Activated T-helper 9 cell treated with anti-CD3 and anti-CD28 coated beads, Interleukin-2, amount 50 U/mL, for 16 hours (primary cell): ENCODE data around the gene MAPK11.

Experiments used
- DNase-seq: peaks from one replicate; pipeline ENCODE4 v3.0.0-alpha.2; 2020; ENCODE audit warnings: low read depth

Gene MAPK11

DNA sequence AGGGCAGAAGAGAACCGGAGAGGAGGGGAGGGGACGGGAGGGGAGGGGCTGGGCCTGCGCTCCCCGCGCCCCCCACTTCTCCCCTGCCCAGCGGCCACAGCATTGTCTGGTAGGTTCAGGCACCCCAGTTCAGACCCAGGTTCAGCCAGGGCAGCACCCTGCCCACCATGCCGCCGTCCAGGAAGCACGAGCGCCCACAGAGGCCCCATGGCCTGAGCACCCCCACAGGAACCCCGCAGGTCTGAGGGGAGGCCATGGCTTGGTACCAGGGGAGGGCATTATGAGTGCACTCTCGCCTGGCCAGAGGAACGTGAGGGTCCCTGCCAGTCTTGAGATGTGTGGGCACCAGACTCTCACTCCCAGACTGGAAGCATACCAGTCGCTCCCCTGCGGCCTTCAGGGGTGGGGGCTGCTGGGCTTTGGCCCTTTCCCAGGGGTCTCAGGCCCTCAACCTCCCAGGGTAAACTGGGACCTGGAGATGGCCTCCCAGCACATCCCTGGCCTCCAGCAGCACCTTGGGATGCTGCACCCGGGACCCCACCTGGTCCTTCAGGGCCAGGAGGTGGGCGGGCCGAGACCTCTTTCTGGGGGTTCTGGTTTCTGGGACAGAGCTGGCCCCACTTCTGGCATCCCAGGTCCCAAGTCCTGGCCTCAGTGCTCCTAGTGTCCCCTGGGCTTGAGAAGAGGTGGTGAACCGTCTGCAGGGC lies 37.9 kb upstream of the MAPK11 start:
- DNase-seq: no peak

DNA sequence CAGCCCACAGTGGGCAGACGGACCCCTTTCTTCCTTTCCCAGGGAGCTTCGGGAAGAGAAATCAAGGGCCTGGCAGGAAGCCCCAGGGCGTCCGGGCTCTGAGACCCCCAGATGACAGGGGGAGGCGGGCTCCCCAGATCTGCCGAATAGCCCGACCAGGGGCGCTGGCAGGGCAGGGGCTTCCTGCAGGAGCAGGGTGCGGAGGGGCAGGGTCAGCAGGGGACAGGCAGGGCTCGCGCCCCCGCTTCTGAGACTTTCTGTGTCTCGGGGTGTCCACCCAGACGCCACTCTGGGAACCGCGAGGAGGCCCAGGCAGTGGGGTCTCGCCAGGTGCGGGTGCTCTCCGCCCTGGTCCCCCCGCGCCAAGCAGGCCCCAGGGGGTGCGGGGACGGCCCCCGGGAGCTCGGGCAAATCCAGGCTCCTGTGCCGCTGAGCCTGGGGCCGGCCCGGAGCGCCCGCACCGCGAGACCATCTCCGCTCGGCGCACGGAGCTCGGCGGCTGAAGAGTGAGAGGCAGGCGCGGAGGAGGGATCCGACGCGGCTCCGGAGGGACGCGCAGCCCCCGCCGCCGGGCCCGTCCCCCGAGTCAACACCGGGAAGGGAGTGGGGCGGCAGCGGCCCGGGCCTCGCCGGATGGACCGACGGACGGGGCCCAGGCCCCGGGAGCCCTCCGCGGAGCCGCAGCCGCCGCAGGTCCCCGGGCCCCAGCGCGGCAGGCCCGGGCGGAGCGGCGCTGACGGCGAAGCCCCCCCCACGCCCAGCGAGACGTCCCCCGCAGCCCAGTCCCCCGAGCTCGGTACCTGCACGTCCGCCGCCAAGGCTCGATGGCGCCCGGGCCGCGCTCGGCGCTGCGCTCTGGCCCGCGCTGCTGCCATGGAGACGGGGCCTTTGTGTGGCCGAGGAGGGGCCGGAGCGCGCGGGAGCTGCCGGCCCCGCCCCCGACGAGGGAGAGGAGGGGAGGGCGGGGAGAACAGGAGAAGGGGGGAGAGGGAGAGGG lies 36.9 kb upstream of the MAPK11 start, which contains the start of gene PLXNB2:
TSS of gene PLXNB2 (minus strand) at position 894 of the 997 bp plus-strand sequence. CDS start 17,062 bp downstream, outside the sequence.
- DNase-seq: no peak

DNA sequence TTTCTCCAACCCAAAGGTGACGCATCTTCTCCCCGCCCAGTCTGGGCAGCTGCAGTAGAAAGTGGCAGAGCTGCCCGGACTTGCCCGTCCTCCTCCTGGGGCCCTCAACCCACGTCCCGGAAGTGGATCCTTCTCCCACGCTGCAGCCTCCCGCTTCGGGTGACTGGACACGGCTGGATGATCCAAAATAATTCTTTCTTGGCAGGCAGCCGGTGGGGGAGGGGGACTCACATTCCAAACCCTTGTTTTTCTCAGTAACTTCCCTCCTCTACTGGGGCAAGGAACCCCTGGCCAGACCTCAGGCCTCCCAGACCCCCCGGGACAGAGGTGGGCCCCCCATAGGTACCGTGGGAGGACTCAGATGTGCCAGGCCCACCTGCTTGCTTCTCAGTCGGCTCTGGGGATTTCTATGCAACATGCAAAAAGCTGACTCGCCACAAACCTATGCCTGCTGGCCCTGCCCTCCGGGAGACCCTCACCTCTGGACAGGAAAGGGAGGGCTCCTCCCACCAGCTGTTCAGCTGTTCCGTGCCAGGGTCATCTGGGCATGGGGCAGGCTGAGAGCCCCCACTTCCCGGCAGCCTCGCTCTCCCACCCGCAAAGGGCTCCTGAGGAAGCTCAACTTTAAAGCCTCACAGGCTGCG lies 35.9 kb upstream of the MAPK11 start:
- no peak for DNase-seq

DNA sequence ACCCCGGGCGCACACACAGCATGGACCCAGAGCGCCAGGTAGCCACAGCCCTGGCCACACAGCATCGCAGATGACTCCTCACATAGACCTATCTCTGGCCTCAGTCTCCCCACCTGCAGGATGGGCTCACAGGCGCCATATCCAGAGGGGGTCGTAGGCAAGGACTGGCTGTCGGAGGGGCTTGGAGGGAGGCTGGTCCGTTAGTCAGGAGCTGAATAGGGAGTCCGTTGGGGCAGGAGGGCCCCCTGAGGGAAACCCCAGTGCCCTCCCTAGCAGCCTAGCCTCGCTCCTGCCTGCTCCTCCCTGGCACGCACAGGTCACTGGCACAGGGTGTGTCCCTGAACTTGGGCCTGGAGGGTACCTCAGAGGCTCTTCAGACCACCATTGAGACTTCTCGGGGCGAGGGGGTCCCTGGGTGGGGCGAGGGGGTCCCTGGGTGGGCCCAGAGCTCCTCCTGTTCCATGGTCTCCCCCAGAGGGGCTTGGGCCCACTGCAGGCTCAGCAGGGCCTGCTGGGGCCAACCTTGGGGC lies 35.3 kb upstream of the MAPK11 start:
- DNase-seq: no peak

DNA sequence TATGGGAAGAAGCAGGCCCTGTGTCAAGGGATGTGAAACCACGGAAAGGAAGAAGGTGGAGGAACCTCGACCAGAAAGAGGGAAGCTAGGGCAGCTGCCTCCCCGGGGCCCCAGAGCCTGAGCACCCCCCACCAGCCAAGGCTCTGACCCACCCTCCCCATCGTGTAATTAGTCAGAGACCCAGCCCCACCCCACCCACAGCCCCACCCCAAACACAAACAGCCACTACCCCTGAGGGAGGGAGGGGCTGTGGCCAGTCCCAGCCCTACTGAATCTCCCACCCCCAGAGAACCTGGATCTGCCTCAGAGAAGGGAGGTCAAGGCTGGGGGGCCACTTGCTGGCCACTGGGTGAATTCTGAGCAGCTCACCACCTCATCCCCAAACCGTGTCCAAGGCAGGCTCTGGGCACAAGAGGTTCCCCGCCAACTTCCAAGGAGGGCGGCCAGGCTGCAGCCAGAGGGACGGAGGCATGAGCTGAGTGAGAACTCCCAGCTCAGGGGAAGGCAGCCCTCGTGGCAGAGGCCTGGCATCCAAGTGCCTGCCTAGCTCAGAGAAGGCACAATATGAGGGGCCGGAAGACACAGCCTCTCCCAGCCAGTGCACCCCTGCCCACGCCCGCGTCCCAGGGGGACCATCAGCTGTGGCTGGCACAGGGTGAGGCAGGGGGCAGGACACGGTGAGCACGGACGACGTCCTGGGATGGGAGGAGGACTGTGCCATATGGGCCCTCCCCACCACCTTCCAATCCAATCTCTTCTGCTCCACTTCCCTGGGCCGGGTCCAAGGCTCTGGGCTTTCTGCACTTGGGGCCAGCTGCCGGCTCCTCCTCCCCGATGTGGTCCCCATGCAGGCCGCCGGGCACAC lies 34.6 kb upstream of the MAPK11 start:
- DNase-seq: no peak

DNA sequence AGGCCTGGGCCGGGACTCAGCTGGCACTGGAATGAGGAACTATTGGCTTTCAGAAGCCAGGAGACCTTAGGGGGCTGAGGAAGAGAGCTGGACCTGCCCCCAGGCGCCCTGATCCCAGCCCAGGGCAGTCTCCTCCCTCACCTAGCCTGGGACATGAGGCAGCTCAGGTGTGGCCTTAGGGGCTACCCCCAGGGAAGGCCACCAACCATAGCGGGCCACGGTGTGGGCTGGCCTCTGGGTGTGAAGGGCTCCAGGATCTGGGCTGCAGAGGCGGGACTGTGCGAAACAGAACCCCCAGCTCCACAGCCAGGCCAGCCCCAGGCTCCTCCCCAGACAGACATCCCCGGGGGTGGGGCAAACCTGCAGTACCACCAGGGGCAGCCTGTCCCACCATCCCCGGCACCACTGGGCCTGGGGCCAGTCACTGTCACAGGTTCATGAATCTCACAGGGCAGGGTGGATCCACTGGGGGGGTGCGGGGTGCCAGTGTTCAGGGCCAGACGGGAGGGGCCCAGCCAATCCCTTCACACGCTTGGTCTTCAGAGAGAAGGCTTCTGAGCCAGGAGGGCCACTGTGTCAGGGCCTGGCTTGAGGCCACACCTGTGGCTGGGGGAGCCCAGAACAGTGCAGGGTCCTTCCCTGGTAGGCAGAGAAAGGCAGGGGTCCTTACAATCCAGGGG lies 33.8 kb upstream of the MAPK11 start:
- DNase-seq: no peak

DNA sequence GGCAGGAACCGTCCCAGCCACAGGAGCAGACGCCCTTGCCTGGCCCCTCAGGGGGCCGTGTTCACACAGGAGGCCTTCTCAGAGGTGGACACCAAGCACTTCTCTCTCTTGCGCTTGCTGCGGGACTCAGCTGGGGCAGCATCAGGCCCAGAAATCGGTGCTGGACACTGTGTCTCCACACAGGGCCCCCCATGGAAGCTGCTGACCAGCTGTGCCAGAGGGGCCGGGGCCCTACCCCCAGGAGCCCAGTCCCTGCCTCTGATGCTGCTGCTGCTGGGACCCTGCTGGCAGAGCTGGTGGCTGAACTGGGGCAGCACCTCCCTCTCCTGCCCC lies 33.3 kb upstream of the MAPK11 start:
- no peak for DNase-seq

DNA sequence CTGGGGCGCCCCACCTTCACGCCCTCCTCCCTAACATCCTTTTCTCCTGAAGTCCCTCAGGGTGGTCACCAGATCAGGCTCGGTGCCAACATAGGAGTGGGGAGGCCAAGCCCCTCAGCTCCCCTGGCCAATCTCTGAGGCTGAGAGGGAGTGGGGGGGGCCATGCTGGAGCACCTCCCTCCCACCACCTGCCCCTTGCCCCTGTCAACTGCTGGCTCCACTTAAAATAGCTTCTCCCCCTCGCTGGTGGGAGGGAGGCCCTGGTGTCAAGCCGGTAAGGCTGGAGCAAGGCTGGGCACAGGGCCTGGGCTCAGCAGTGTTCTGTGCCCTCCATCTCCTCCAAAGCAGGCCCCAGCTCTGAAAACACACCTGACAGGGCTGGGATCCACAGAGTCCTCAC lies 32.4 kb upstream of the MAPK11 start:
- no peak for DNase-seq

DNA sequence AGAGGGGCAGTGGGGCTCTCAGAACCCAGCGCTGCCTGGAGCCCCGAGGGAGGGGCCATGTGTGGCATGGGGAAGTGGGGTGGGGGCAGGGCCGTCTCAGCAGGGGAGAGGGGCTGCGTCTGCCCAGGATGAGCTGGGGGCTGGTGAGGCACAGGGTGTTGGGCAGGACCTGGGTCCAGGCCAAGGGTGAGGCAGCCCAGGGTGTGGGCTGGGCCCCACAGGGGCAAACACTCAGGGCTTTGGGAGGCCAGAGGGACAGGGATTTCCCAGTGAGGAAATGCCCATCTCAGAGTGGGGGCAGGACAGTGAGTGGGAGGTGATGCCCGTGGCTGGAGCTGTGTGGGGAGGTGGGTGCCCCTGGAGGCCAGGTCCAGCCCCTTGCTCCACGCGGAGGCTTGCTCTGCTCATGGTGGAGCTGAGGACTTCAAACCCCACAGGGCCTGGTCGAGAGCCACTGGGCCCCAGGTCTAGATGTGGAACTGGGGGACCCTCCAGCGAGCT lies 31.9 kb upstream of the MAPK11 start:
- DNase-seq: no peak

DNA sequence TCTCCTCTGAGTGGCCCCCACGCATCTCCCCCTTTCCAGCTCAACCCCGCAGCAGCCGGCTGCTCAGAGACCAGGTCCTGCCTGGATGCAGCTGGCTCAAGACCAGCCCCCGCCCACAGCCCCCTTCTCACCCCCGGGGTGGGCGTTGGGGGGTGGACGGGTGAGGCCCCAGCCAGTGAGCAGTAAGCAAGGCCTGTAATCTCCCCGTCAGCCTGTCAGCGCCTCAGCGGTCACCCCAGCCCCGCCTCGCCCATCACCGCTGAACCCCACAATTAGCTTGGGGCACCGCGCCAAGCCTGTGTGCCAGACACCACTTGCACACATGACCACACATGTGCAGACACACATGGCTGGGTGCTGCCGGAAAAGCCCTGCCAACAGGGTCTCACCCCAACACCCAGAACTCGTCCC lies 31.4 kb upstream of the MAPK11 start:
- no peak for DNase-seq

DNA sequence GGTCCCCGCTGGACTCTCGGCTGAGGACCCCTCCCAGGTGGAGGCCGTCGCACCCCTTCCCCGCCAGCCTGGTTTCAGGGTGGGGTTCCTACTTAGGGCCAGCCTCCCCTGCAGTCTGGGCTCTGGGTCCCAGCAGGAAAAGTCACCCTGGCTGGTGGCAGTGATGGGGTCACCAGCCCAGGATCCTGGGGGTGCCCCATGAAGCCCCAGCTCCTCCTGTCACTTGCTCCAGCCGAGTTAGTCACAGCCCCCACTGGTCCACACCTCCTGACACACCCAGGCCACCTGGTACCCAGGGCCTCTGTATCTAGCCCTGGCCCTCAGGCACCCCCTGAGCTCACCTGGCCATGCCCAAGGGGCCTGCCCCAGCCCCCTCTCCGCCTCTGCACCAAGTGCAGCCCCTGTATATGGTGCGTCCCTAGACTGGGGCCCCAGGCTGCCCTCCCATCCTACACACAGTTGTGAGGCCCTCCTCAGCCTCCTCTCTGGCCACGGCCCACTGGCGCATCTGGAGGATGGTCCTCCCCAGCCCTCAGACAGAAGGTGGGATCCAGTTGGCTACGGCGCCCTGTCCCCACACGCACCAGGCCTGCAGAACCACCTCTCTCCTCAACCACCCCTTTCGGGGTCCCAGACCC lies 30.6 kb upstream of the MAPK11 start:
- no peak for DNase-seq

DNA sequence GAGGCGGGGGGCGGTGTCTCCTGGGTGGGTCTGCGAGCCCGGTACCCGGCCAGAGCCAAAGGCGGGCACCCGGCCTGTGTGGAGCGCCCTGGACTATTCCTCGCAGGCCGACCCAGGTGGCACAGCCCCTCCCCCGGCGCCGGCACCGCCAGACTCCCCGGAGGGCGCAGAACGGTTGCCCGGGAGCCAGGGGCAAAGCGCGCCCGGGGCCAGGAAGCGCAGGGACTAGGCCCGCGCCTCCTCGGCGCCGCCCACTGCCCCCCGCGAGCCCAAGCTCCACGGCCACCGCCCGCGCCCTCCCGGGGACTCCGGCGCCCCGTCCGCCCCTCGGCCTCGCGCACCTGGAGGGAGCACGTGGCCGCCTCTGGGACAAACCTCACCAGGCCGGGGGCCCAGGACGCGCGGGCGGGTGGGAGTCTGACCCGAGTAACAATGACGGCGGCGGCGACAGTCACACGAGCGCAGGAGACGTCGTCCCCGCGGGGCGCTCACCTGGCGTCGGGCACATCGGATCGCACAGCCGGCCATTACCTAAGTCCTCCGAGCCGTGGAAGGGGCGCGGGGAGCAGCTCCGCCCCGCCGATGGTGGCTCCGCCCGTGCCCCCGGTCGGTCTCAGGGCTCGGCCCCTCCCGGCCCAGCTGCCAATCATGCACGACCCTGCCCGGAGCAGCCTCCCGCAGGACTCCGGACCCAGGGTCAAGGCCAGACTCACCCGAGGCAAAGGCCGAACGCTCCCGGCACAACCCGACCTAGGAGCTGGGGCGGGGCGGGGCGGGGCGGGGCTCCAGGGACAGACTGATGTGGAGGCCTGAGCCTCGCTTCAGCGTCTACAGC lies 29.8 kb upstream of the MAPK11 start:
- no peak for DNase-seq

DNA sequence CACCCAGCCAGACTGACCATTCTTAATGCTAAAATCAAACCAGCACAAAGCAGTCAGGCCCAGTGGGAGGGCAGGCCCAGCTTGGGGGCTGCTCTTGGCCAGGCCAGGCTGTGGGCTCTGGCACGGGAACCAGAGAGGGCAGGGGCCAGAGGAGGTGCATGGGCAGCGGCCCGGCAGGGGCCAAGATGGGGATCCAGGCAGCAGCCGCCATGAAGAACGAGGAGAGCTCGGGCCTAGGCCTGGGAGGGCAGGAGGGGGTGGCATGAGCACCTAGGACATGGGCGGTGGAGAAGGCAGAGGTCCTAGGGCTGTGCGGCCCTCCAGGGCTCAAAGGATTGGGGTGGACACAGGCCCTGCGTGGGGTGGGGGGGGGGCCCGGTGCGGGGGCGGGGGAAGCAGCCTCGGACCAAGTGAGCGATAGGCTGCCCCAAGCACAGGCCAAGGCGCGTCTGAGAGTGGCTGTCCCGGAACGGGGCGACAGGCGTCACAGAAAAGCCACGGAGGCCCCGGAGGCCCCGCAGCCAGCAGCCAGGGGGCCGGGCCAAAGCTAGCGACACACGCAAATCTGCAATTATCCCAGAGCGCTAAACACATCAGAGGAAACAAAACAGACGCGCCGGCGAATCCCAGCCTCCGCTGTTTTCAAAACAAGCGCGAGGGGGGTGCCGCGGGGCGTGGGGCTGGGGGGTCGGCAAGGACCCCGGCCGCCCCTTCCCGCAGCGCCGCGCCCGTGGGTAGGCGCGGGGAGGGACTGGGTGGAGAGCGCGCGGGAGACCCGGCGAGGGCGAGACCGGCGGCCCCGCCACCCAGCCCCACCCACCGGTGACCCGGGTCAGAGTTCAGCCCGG lies 29.0 kb upstream of the MAPK11 start:
- no peak for DNase-seq

DNA sequence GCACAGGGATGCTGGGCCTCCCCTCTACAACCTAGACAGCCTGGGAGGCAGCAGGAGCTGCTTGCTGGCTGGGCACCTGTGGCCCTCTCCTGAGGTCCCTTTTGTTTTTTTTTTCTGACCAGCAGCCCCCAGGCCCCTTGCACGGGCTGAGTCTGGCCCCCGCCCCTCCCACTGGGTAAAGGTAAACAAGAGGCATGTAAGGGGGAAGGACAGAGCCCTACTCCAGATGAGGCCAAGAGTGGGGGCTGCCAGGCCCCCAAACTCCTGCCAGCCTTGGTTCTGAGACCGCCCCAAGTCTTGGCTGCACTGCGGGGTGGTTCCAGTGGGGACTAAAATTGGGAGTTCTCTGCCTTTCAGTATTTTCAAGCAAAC lies 28.1 kb upstream of the MAPK11 start:
- DNase-seq: no peak

DNA sequence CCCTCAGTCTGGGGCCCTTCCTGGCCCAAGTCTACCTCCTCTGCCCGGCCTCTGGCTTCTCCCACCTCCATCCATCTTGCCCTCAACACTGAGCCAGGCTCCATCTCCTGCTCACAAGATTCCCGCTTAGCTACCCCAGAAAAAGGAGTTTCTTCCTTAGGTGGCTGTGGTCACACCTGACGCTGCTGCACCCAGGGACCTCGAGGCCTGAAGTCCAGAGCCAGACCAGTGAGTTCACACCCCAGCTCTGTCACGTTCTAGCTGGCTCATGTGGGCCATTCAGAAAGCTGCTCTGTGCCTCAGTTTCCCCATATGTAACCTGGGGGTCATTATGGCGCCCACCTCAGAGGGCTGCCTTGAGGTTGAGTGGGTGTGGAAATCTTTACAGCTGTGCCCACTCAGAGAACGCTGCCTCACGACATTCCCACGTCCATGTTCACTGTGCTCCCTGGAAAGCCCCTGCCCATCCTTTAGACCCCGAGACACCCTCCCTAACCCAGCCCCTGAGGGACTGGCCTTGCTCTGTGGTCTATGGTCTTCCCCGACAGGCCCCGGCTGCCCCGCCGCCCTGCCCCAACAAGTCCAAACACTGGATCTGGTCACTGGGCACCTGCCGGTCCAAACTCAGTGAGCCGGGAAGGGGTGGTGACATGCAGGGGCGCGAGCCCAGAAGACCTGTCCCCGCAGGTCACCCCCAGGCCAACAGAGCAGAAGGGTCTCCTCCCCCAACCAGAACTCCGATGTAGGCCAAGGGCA lies 27.5 kb upstream of the MAPK11 start:
- no peak for DNase-seq

DNA sequence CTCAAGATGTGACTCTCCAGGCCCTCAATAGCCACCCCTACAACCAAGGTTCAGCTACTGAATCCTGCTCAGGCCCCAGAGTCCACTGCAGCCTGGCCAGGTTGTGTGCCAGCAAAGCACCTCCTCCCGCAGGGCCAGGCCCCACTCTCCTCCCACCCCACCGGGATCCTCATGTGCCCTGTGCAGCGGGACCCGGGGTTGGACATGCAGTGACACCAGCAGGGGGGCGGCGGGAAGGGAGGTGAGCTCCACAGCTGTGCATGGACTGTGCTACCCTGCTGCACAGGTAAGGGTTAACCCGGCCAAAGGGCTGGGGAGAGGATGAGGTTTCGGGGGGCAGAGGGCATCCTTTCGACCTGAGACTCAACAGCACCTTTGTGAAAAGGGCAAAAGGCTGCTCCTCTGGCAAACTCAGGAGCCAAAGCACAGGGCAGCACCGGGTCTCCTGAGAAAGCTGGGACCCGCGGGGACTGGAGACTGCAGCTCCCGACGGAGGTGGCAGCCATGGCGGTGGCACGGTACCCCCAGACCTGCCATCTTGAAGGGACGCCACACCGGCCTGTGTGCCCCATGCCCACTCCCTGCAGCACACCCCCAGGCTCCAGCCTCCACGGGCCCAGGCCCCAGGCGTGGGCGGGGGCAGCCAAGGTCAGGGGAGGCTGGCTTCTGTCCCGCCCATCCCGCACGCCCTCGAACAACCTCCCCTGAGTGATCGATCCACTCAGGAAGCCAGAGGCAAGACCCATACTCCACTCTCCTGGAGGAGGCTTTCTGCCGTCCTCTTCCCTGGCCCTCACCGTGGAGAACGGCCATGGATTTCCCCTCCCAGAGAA lies 26.7 kb upstream of the MAPK11 start:
- no peak for DNase-seq

DNA sequence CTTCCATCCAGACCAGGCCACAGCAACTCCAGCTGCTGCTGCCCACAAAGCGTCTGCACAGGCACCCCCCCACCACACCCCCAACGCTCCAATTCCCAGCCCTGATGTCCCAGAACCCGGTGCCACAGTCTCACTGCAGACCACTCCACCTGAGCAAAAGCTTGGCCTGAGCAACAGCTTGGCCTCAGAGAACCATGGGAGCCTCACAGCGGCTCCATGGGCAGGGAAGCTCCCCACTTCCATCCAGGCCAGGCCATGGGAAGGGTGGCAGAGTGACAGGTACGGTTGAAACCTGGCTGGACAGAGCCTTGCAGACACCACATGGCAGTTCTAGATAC lies 24.1 kb upstream of the MAPK11 start:
- no peak for DNase-seq
